ENCODE results near the gene KCNE1. TPM values are rescaled to one million over a fixed set of nuclear protein-coding genes. Genes with fewer than 3 reads are reported as not detected.

KCNE1 gene
- total RNA-seq, 6 experiments from 2014 or later: 1.3 to 5.4 (median 2.3) TPM

DNA sequence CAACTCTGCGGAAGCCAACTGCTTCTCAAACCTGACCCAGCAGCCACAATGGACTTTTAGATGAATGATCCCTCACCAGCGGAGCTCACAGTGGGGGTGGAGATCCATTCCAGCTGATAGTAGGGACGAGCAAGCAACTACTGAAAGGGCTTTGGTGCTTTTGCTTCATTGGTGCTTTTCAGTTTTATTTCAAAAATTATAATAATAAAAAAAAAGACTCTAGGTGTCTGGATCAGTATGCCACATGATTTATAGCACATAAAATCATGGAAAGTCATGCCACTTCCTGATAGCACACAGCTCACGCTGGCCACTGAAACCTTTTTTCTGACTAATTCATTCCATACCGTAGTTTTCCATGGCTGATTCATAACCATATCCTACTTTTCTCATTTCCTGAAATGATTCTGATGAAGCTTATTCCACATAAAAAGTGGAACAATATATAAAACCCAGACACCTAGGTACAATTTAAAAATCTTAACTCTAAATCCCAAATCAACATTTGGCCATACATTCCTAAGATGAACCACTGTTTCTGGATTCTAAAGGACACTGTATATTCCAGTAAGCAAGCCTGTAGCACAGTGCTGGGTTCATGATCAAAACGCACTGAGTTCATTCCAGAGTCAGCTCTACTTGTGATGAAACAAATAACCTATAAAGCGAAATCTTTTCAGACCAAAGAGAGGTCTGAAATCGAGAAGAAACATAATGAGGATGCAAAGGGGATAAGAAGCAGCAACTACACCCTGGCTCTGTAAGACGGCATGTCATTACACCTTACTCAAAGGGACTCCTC lies 41.3 kb upstream of the KCNE1 start:
- intact Hi-C loops (cut with DNase I): no loop called here
- Histone ChIP-seq H3K9me3 (no peaks in the 10 kb centered on the region), H3K27ac (no peak overlapping the region), H3K27me3 (no peaks in the 10 kb centered on the region), H3K4me3 (no peak overlapping the region), H3K36me3 (no peaks in the 10 kb centered on the region), H3K4me1 (no peaks in the 10 kb centered on the region)
- DNase-seq (no peak), ATAC-seq (peak in 1 of 4 donors; percentile 26)
- TF ChIP-seq, protein P1, sequence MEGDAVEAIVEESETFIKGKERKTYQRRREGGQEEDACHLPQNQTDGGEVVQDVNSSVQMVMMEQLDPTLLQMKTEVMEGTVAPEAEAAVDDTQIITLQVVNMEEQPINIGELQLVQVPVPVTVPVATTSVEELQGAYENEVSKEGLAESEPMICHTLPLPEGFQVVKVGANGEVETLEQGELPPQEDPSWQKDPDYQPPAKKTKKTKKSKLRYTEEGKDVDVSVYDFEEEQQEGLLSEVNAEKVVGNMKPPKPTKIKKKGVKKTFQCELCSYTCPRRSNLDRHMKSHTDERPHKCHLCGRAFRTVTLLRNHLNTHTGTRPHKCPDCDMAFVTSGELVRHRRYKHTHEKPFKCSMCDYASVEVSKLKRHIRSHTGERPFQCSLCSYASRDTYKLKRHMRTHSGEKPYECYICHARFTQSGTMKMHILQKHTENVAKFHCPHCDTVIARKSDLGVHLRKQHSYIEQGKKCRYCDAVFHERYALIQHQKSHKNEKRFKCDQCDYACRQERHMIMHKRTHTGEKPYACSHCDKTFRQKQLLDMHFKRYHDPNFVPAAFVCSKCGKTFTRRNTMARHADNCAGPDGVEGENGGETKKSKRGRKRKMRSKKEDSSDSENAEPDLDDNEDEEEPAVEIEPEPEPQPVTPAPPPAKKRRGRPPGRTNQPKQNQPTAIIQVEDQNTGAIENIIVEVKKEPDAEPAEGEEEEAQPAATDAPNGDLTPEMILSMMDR (IDR thresholded peaks at IDR 0.05): no peak
- no peak for TF ChIP-seq POLR2A (IDR thresholded peaks at IDR 0.05)
- 77% methylated on average over 8 of the region's 9 CpGs for WGBS (ENCODE audit: insufficient coverage, low coverage, low lambda C conversion rate, missing lambda C conversion rate)

DNA sequence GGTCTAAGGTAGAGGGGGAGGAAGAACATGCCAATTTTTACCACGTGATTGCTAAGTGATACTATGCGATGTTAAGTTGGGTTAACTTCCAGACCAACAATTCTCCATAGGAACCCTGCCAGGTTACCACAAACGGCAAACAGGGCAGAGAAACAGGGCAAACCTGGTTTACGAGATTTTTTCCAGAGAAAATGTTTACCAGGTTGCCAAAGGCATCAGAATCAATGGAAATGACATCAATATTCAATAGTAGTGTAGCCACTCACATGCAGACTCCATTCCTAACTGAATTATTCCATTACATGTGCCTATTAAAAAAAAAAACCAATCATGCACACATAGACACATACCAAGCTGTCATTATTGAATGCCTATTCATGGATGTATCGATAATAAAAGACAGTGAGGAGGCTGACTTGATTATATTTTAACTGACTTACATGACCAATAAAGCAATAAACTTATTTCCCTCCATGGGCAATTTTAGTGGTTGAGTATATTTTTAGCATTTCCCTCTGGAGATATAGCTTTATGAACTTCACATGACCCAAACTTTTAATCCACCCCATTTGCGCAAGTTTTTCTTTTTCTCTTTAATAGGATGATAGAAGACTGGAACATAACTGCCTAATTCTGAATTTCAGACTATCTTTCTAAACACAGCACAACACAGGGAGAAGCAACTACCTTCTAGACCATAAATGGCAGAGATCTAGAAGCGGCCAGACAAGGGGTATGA lies 40.5 kb upstream of the KCNE1 start:
- H3K9me3 ChIP-seq: no peaks in the 10 kb centered on the region
- intact Hi-C loops (cut with DNase I): no loop called here
- no peak for TF ChIP-seq POLR2A (IDR thresholded peaks at IDR 0.05)
- TF ChIP-seq, protein P1 (IDR thresholded peaks at IDR 0.05): no peak
- no peak overlapping the region for H3K27ac ChIP-seq
- ATAC-seq (no peak), DNase-seq (no peak)
- WGBS (ENCODE audit: insufficient coverage, low coverage, low lambda C conversion rate, missing lambda C conversion rate): 77% methylated on average over 7 of the region's 7 CpGs
- no peaks in the 10 kb centered on the region for H3K4me1 ChIP-seq
- H3K36me3 ChIP-seq: no peaks in the 10 kb centered on the region
- no peak overlapping the region for H3K4me3 ChIP-seq
- no peaks in the 10 kb centered on the region for H3K27me3 ChIP-seq

DNA sequence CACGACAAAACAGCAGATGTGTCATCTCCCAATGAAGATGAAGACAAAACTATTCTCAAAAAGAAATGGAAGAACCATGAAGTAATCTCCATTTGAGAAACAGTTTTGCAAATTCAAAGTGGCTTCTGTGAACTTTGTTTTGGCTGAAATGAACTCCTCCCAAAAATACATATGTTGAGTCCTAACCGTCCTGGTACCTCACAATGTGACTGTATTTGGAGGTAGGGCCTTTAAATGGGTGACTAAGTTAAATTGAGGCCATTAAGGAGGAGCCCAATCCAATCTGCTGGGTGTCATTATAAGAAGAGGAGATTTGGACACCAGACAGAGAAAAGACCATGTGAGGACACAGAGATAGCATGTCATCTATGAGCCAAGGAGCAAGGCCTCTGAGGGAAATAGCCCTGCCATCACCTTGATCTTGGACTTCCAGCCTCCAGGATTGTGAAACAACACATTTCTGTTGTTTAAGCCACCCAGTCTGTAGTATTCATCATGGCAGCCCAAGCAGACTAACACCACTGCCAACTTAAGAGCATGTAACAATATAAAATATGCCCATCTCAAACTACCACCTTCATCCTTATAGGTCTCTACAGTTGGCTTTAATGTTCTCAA lies 38.3 kb upstream of the KCNE1 start:
- peaks cover 0 to 11% (median 4%) of the 10 kb centered on the region in 4 donors for H3K4me1 ChIP-seq
- H3K27ac ChIP-seq: no peak overlapping the region
- TF ChIP-seq, protein P1 (IDR thresholded peaks at IDR 0.05): no peak
- TF ChIP-seq POLR2A (IDR thresholded peaks at IDR 0.05): no peak
- no peaks in the 10 kb centered on the region for H3K27me3 ChIP-seq
- intact Hi-C loops (cut with DNase I): no loop called here
- ATAC-seq: no peak
- H3K4me3 ChIP-seq: no peak overlapping the region
- 75% methylated on average over 2 of the region's 2 CpGs for WGBS (ENCODE audit: insufficient coverage, low coverage, low lambda C conversion rate, missing lambda C conversion rate)
- H3K9me3 ChIP-seq: no peaks in the 10 kb centered on the region
- H3K36me3 ChIP-seq: no peaks in the 10 kb centered on the region
- DNase-seq: no peak

DNA sequence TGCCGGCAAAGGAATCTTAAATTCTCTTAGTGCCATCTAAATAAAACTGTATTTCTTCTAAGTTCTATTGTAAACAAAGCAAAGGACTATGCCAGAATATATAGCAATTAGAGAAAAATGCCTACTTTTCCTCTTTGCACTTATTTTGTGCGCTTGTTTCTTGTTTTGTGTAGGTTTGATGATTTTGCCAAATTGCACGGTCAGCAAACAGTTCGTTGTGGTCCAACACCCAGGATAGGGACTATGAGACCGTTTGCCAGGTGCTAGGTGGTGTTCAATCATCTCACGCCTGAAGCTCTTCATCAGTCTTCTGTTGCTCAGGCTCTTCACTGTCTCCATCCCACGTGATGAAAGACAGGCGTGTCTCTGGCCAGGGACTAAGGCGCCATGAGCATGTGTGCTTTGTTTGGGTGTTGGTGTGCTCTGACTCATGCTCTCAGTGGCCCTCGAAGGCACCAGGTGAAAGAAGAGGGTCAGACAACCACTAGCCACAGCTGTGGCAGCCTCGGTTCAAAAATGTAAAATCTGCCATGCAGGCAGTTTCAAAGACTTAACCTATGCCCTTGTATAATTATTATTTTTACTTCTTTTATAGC lies 36.9 kb upstream of the KCNE1 start:
- Histone ChIP-seq H3K27me3 (no peaks in the 10 kb centered on the region), H3K36me3 (no peaks in the 10 kb centered on the region), H3K4me1 (peaks cover 0 to 22% (median 10%) of the 10 kb centered on the region in 4 donors), H3K9me3 (no peaks in the 10 kb centered on the region), H3K4me3 (no peak overlapping the region), H3K27ac (no peak overlapping the region)
- 93% methylated on average over 9 of the region's 11 CpGs for WGBS (ENCODE audit: insufficient coverage, low coverage, low lambda C conversion rate, missing lambda C conversion rate)
- DNase-seq (no peak), ATAC-seq (no peak)
- TF ChIP-seq, protein P1 (IDR thresholded peaks at IDR 0.05): no peak
- no peak for TF ChIP-seq POLR2A (IDR thresholded peaks at IDR 0.05)
- intact Hi-C loops (cut with DNase I): no loop called here

Data from right lobe of liver (tissue), 6 donors.